Neural cell (in vitro differentiated cells): ENCODE data around the gene PAAF1.

ENCODE experiments used
- CTCF ChIP-seq: fragments of 450-650 bp; IDR thresholded peaks from 2 replicates; pipeline ENCODE4 v1.5.1; 2014; ENCODE audit warnings: antibody characterized with exemption, mild to moderate bottlenecking, moderate library complexity; ENCODE audit not compliant: poor library complexity, severe bottlenecking
- EP300 ChIP-seq: fragments of 450-650 bp; conservative IDR thresholded peaks from 2 replicates; pipeline ENCODE4 v1.6.1; 2014; ENCODE audit warnings: antibody characterized with exemption, mild to moderate bottlenecking, moderate library complexity; ENCODE audit not compliant: poor library complexity, severe bottlenecking
- EZH2 ChIP-seq: fragments of 200-600, 300-800 bp; shearing (Covaris generic), sonication (generic); IDR thresholded peaks from 2 replicates; pipeline ENCODE4 v1.6.1; 2014; ENCODE audit warnings: antibody characterized with exemption, low read length, borderline replicate concordance, mild to moderate bottlenecking; ENCODE audit not compliant: insufficient read depth, poor library complexity, severe bottlenecking
- TAF1 ChIP-seq: IDR thresholded peaks from 2 replicates; pipeline ENCODE4 v1.6.1; 2012; ENCODE audit warnings: low read depth

- TF ChIP-seq CTCF, result no peak
- TF ChIP-seq EZH2, result no peak
- TF ChIP-seq EP300, result no peak
- no peak for TF ChIP-seq TAF1
Observed at GRCh38 chr11:73980001-73980961, 103.5 kb downstream of the PAAF1 start.
